Measurements from ENCODE around the gene GSTA4.
A peak's percentile ranks its signal among the peaks of the same experiment; 100 is the strongest.
"Not testable (repeated sequence)": the region's sequence is repeated elsewhere in the genome, so short reads cannot be mapped to it uniquely, and the experiment has no call there.

Gene GSTA4

GRCh38 chr6:53026526-53026925 lies 31.4 kb upstream of the GSTA4 start:
- ATAC-seq = peak; percentile 39
- no peak for DNase-seq
- H3K9me3 Mint-ChIP-seq = no peaks in the 10 kb centered on the region
- H3K4me3 Mint-ChIP-seq = no peak overlapping the region
- H3K4me1 Mint-ChIP-seq = peaks cover 7% of the 10 kb centered on the region
- H3K27ac Mint-ChIP-seq = no peak overlapping the region
- no peaks in the 10 kb centered on the region for H3K27me3 Mint-ChIP-seq

- no peak overlapping the region for H3K4me3 Mint-ChIP-seq
- no peak overlapping the region for H3K27ac Mint-ChIP-seq
- no peaks in the 10 kb centered on the region for H3K9me3 Mint-ChIP-seq
- H3K27me3 Mint-ChIP-seq = no peaks in the 10 kb centered on the region
- no peak for ATAC-seq
- peaks cover 7% of the 10 kb centered on the region for H3K4me1 Mint-ChIP-seq
- DNase-seq = no peak
Measured at GRCh38 chr6:53023323-53023722, 28.2 kb upstream of the GSTA4 start.

GRCh38 chr6:53020005-53020744 lies 25.1 kb upstream of the GSTA4 start:
- ATAC-seq (peak; percentile 70), DNase-seq (no peak)
- Mint-ChIP-seq H3K9me3 (no peaks in the 10 kb centered on the region), H3K27ac (no peak overlapping the region), H3K27me3 (no peaks in the 10 kb centered on the region), H3K4me1 (no peaks in the 10 kb centered on the region), H3K4me3 (no peak overlapping the region)

DNA sequence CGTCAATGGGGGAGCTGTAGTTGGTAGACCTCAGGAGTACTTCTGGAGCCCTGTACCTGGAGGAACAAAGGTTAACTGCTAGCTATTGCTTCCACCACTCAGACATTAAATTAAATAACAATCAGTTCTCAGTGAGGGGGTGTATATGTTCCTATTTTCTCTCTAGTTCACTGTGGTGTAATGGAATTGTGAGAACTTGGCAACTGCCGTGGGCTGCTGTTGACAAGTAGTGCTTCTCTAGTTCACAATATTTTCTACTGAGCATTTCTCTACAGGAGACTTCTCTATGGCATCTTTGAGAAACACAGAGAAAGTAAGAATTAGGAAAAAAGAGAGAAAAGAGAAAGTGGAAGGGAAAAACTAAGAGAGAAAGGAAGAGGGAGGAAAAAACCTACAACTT lies 23.4 kb upstream of the GSTA4 start:
- Mint-ChIP-seq H3K27me3 (no peaks in the 10 kb centered on the region), H3K27ac (no peak overlapping the region), H3K4me1 (no peaks in the 10 kb centered on the region)

DNA sequence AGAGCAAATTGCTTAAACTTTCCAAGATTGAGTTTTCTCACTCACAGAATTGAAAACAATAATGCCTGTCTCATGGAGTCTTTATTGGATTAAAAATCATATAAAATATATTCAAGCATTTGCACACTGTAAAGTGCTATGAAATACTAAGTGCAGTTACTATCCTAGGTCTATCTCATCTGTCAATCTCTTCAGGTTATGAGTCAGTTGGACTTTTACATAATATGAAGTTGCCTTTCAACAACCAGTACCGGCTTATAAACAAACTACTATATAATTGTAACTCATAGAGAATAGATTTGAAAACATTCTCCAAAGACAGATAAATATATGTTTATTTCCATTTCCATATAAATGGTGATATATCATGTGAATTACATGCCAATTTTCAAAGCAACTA lies 20.4 kb upstream of the GSTA4 start:
- H3K27me3 Mint-ChIP-seq = no peaks in the 10 kb centered on the region
- DNase-seq (no peak), ATAC-seq (no peak)
- no peak overlapping the region for H3K4me3 Mint-ChIP-seq
- H3K4me1 Mint-ChIP-seq = no peaks in the 10 kb centered on the region
- no peak overlapping the region for H3K27ac Mint-ChIP-seq
- no peaks in the 10 kb centered on the region for H3K9me3 Mint-ChIP-seq

More for the DNA sequence above, 23.4 kb upstream of the GSTA4 start:
- DNase-seq = no peak
- Mint-ChIP-seq H3K4me3 (no peak overlapping the region), H3K9me3 (no peaks in the 10 kb centered on the region)
- ATAC-seq = no peak

DNA sequence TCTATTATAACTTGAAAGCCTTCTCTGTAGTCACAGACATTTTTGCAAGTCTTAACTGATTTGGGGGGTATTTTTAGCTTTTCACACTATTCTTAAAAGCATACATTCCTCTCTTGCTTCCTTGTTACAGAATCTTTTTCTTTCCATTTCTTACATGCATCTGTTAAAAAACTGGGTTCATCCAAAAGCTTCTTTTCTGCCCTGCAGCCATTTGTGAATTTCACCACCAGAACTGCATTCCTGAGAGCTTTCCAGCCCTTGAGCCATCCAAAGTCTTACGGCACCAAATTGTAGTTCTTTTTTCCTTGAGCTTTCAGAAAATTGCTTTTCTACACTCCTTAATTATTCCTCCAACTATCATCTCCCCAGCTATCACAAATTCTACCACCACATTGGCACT lies 19.7 kb upstream of the GSTA4 start:
- Mint-ChIP-seq H3K4me3 (no peak overlapping the region), H3K4me1 (no peaks in the 10 kb centered on the region), H3K27me3 (no peaks in the 10 kb centered on the region), H3K27ac (peak overlapping the region in 1 of 2 donors; percentile 16), H3K9me3 (no peaks in the 10 kb centered on the region)
- DNase-seq = no peak
- no peak for ATAC-seq

DNA sequence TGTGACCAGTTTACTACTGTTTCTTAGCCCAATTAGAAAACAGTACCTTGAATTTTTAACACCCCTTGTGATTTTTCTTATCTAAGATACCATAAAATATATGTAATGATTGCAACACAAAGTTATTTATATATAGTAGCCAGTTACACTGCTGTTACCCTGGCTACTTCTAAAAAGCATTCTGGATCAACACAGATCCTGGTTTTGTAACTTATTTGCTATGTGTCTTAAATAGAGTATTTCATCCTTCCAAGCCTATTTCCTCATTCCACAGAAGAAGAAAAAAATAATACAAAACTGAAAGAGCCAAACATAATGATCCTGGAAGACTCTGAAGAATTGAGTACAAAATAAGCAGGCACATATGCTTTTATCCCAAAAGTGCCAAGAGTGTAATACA lies 19.0 kb upstream of the GSTA4 start:
- Mint-ChIP-seq H3K4me3 (no peak overlapping the region), H3K4me1 (no peaks in the 10 kb centered on the region), H3K27me3 (no peaks in the 10 kb centered on the region), H3K9me3 (no peaks in the 10 kb centered on the region), H3K27ac (no peak overlapping the region)
- ATAC-seq (no peak), DNase-seq (no peak)

DNA sequence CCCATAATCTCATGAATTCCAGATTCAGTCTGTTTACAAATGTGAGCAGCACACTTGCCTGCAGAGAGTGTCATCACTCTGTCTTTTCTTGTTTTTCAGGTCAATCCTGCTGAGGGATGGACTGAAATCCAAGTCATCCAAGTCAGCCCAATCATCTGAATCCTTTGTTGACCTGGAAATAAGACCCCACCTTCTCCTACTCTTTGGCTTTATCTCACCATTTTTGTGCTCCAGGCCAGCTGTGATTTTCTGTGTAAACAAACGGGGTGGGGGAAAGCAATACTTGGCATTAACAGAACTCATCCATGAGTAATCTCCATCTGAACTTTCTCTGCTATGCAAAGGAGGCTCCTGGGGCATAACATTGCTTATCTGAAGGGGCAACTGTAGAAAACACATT lies 16.9 kb upstream of the GSTA4 start:
- Mint-ChIP-seq H3K9me3 (no peaks in the 10 kb centered on the region), H3K4me1 (no peaks in the 10 kb centered on the region), H3K27me3 (no peaks in the 10 kb centered on the region), H3K27ac (no peak overlapping the region), H3K4me3 (no peak overlapping the region)
- DNase-seq (no peak), ATAC-seq (no peak)

- no peaks in the 10 kb centered on the region for H3K9me3 Mint-ChIP-seq
- DNase-seq (no peak), ATAC-seq (no peak)
- H3K4me1 Mint-ChIP-seq = no peaks in the 10 kb centered on the region
- peak overlapping the region; percentile 3 to 5 for H3K27ac Mint-ChIP-seq
- H3K4me3 Mint-ChIP-seq = no peak overlapping the region
- H3K27me3 Mint-ChIP-seq = no peaks in the 10 kb centered on the region
Measured at GRCh38 chr6:53010504-53010903, 15.4 kb upstream of the GSTA4 start.

DNA sequence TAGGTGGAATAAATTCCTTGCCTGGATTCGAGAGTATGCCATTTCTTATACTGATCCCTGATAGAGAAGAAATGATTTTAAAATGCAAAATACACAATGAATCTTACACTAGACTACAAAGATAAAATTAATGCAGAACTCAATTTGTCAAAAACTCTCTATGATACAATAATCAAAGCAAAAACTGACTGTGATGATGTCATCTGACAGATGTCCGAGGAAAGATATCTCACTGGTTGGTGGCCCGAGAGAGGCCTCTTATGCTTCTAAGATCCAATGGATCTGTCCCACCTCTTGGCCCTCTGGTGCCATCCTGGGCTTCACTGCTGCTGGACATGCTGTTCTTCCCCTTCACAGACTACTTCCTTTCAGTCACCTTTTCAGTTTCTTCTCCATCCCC lies 14.4 kb upstream of the GSTA4 start:
- H3K9me3 Mint-ChIP-seq = no peaks in the 10 kb centered on the region
- no peak for ATAC-seq
- no peaks in the 10 kb centered on the region for H3K4me1 Mint-ChIP-seq
- H3K27ac Mint-ChIP-seq = no peak overlapping the region
- H3K27me3 Mint-ChIP-seq = no peaks in the 10 kb centered on the region
- DNase-seq = no peak
- H3K4me3 Mint-ChIP-seq = no peak overlapping the region

GRCh38 chr6:53009056-53009455 lies 14.0 kb upstream of the GSTA4 start:
- no peaks in the 10 kb centered on the region for H3K27me3 Mint-ChIP-seq
- no peaks in the 10 kb centered on the region for H3K4me1 Mint-ChIP-seq
- H3K4me3 Mint-ChIP-seq = no peak overlapping the region
- DNase-seq (no peak), ATAC-seq (no peak)
- no peaks in the 10 kb centered on the region for H3K9me3 Mint-ChIP-seq
- peak overlapping the region in 1 of 2 donors; percentile 86 for H3K27ac Mint-ChIP-seq

GRCh38 chr6:53008192-53008687 lies 13.2 kb upstream of the GSTA4 start:
- DNase-seq, H3K4me3 Mint-ChIP-seq, H3K9me3 Mint-ChIP-seq, H3K27ac Mint-ChIP-seq, ATAC-seq, H3K27me3 Mint-ChIP-seq, H3K4me1 Mint-ChIP-seq: not testable (repeated sequence)

- no peak for DNase-seq
- no peaks in the 10 kb centered on the region for H3K4me1 Mint-ChIP-seq
- no peaks in the 10 kb centered on the region for H3K9me3 Mint-ChIP-seq
- H3K27me3 Mint-ChIP-seq = no peaks in the 10 kb centered on the region
- no peak for ATAC-seq
- no peak overlapping the region for H3K4me3 Mint-ChIP-seq
- peak overlapping the region in 1 of 2 donors; percentile 1 for H3K27ac Mint-ChIP-seq
Measured at GRCh38 chr6:53005663-53006250, 10.7 kb upstream of the GSTA4 start.

DNA sequence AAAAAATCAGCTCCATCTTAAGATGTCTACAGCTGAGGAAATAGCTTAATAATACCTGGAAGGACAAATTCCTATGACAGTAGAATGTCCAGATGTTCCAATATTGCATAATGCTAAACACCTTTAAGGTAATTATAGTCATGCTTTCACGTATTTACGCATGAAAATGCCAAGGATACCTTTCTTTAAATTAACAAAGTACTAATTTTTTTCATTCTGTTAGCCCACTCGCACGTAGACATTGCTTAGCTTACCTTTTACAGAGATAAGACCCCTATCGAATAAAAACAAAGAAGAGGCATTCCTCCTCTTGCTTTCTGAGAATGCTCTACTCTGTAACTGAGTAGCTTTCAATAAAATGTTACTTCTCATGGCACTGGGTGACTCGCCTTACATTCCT lies 4.4 kb upstream of the GSTA4 start:
- no peak overlapping the region for H3K27ac Mint-ChIP-seq
- no peaks in the 10 kb centered on the region for H3K27me3 Mint-ChIP-seq
- peaks cover 23% of the 10 kb centered on the region for H3K4me1 Mint-ChIP-seq
- ATAC-seq (no peak), DNase-seq (no peak)
- H3K4me3 Mint-ChIP-seq = no peak overlapping the region
- H3K9me3 Mint-ChIP-seq = no peaks in the 10 kb centered on the region

DNA sequence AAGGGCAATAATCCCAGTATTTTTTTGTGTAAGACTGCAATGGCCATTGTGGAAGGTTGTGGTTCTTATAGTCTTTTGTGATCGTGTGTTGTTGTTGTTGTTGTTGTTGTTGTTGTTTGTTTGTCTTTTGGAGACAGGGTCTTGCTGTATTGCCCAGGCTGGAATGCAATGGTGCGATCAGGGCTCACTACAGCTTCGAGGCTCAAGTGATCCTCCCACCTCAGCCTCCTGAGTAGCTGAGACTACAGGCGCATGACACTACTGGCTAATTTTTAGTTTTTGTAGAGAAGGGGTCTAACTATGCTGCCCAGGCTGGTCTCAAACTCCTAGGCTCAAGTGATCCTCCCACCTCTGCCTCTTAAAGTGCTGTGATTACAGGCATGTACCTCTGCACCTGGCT lies 3.5 kb upstream of the GSTA4 start:
- no peak for ATAC-seq
- H3K4me1 Mint-ChIP-seq = peaks cover 23% of the 10 kb centered on the region
- no peak overlapping the region for H3K4me3 Mint-ChIP-seq
- no peak overlapping the region for H3K27ac Mint-ChIP-seq
- DNase-seq = no peak
- H3K9me3 Mint-ChIP-seq = no peaks in the 10 kb centered on the region
- H3K27me3 Mint-ChIP-seq = no peaks in the 10 kb centered on the region

- ATAC-seq (no peak), DNase-seq (peak; percentile 36 to 48)
- Mint-ChIP-seq H3K4me3 (peak overlapping the region; percentile 87 to 98), H3K27ac (peak overlapping the region; percentile 88 to 100), H3K9me3 (no peaks in the 10 kb centered on the region), H3K27me3 (peaks cover 2% of the 10 kb centered on the region), H3K4me1 (peaks cover 23% of the 10 kb centered on the region)
Measured at GRCh38 chr6:52995913-52996645, 995 bp upstream of the GSTA4 start.
